ENCODE results near the gene FBXW7. TPM values are rescaled to one million over a fixed set of nuclear protein-coding genes. Genes with fewer than 3 reads are reported as not detected.

The FBXW7 gene
- total RNA-seq, 1 donor from 2014 or later, result 61.1 TPM

DNA sequence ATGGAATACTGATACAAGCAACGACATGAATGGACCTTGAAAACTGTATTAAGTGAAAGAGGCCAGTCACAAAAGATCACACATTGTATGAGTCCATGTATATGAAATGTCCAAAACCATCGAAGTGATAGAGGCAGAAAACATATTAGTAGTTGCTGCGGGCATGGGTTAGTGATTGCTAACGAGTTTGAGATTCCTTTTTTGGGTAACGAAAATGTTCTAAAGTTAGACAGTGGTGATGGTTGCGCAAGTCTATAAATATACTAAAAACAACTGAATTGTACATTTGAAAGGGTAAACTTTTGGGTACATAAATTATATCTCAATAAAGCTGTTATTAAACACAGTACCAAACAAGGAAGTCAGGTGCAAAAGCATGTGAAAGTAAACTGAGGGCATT, 234.5 kb downstream of the FBXW7 start:
- no peaks in the 10 kb centered on the region for H3K27me3 ChIP-seq
- no peak for TF ChIP-seq POLR2A (IDR thresholded peaks at IDR 0.05)
- TF ChIP-seq, protein P1, sequence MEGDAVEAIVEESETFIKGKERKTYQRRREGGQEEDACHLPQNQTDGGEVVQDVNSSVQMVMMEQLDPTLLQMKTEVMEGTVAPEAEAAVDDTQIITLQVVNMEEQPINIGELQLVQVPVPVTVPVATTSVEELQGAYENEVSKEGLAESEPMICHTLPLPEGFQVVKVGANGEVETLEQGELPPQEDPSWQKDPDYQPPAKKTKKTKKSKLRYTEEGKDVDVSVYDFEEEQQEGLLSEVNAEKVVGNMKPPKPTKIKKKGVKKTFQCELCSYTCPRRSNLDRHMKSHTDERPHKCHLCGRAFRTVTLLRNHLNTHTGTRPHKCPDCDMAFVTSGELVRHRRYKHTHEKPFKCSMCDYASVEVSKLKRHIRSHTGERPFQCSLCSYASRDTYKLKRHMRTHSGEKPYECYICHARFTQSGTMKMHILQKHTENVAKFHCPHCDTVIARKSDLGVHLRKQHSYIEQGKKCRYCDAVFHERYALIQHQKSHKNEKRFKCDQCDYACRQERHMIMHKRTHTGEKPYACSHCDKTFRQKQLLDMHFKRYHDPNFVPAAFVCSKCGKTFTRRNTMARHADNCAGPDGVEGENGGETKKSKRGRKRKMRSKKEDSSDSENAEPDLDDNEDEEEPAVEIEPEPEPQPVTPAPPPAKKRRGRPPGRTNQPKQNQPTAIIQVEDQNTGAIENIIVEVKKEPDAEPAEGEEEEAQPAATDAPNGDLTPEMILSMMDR (IDR thresholded peaks at IDR 0.05), result no peak
- no peak for TF ChIP-seq POLR2AphosphoS5 (IDR thresholded peaks at IDR 0.05; ENCODE audit: insufficient read depth in 1 of 2, low read depth in 1 of 2)
- intact Hi-C loops (cut with DNase I), result no loop called here
- H3K27ac ChIP-seq, result no peak overlapping the region
- H3K36me3 ChIP-seq, result no peaks in the 10 kb centered on the region
- DNase-seq (ENCODE audit: extremely low spot score in 2 of 2), result no peak
- H3K4me3 ChIP-seq, result no peak overlapping the region
- H3K4me1 ChIP-seq, result no peaks in the 10 kb centered on the region
- no peaks in the 10 kb centered on the region for H3K9me3 ChIP-seq

DNA sequence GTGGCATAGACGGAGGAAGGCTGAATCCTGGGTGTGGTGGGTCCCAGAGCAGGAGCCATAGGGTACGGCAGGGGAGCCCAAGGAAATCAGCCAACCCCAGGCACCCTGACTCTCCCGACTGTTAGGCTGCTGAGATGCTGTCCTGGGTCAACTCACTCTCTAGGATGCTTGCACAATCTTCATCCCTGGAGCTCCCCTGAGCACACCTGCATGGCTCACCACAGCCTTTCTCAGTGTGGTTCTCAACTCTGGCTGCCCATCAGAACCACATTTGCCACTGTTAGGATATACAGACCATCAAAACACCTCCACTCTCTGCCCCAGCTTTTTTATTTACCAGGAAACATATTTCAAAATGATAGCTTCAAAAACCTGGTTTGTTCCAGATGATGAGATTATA, 236.3 kb downstream of the FBXW7 start:
- Histone ChIP-seq H3K27me3 (no peaks in the 10 kb centered on the region), H3K27ac (no peak overlapping the region), H3K4me1 (no peaks in the 10 kb centered on the region), H3K4me3 (no peak overlapping the region), H3K36me3 (no peaks in the 10 kb centered on the region), H3K9me3 (no peaks in the 10 kb centered on the region)
- no peak for DNase-seq (ENCODE audit: extremely low spot score in 2 of 2)
- intact Hi-C loops (cut with DNase I), result no loop called here
- TF ChIP-seq, protein P1 (IDR thresholded peaks at IDR 0.05), result no peak
- TF ChIP-seq POLR2AphosphoS5 (IDR thresholded peaks at IDR 0.05; ENCODE audit: insufficient read depth in 1 of 2, low read depth in 1 of 2) (no peak), POLR2A (IDR thresholded peaks at IDR 0.05) (no peak)

DNA sequence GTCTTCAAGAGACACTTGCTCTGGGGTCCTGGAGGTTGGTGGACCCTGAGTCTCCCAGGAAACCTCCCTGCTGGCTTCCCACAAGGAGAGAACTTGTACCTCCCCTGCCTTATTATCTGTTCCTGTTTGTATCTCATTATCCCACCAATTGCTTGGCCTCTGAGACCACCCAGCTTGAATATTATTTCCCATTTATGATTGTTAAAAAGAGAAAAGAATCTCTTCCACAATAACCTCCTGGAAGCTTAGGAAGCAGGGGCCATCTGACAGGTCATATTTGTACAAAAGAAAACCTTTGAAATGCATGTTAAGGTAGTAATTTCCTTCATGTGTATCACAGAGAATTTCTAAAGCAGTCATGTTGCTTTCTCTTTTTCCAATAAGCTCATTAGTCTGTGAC, 239.5 kb downstream of the FBXW7 start:
- no peak overlapping the region for H3K4me3 ChIP-seq
- TF ChIP-seq, protein P1 (IDR thresholded peaks at IDR 0.05), result no peak
- TF ChIP-seq POLR2AphosphoS5 (IDR thresholded peaks at IDR 0.05; ENCODE audit: insufficient read depth in 1 of 2, low read depth in 1 of 2), result no peak
- TF ChIP-seq POLR2A (IDR thresholded peaks at IDR 0.05), result no peak
- H3K36me3 ChIP-seq, result no peaks in the 10 kb centered on the region
- intact Hi-C loops (cut with DNase I), result no loop called here
- H3K9me3 ChIP-seq, result no peaks in the 10 kb centered on the region
- H3K27me3 ChIP-seq, result no peaks in the 10 kb centered on the region
- no peak overlapping the region for H3K27ac ChIP-seq
- DNase-seq (ENCODE audit: extremely low spot score in 2 of 2), result no peak
- no peaks in the 10 kb centered on the region for H3K4me1 ChIP-seq

DNA sequence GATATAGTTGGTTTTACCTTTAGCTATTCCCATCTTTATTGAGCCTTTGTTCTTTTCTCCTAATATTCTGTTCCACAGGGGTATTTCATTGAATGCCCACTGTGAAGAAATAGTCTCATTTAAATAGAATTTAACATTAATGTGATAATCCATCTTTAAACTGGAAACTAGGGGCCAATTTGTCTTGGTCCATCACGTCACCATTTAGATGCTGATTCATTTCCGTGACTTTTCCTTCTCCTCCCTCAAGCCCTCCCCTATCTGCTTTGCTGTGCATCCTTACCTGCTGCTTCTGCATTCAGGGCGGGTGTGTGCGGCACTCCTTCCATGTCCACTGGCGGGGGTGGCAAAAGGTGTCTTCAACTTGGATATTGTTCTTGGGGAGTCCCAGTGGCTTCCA, 241.1 kb downstream of the FBXW7 start:
- H3K4me3 ChIP-seq, result no peak overlapping the region
- TF ChIP-seq POLR2A (IDR thresholded peaks at IDR 0.05) (no peak), POLR2AphosphoS5 (IDR thresholded peaks at IDR 0.05; ENCODE audit: insufficient read depth in 1 of 2, low read depth in 1 of 2) (no peak)
- TF ChIP-seq, protein P1 (IDR thresholded peaks at IDR 0.05), result no peak
- no peak for DNase-seq (ENCODE audit: extremely low spot score in 2 of 2)
- no peaks in the 10 kb centered on the region for H3K9me3 ChIP-seq
- no peaks in the 10 kb centered on the region for H3K36me3 ChIP-seq
- no peaks in the 10 kb centered on the region for H3K27me3 ChIP-seq
- intact Hi-C loops (cut with DNase I), result no loop called here
- H3K27ac ChIP-seq, result no peak overlapping the region
- no peaks in the 10 kb centered on the region for H3K4me1 ChIP-seq

DNA sequence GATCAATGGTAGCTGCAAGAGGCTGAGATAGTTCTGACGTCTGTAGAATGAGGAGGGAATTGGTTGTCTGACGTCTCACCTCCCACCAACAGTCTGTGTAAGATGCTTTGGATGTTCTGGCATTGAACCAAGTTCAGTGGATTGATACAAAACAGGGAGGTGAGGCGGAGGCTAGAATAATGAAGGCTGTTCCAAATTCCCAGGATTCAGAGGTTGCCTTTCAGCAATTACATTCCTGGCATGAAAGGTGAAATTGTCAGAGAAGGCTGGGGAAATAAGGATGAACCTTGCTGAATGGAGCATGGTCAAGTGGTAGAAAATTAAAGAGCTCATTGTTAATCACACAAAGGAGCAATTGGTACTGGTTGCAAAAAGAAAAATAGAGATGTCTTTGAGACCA, 241.6 kb downstream of the FBXW7 start:
- H3K4me3 ChIP-seq, result no peak overlapping the region
- H3K9me3 ChIP-seq, result no peaks in the 10 kb centered on the region
- H3K27me3 ChIP-seq, result no peaks in the 10 kb centered on the region
- H3K4me1 ChIP-seq, result no peaks in the 10 kb centered on the region
- no peak for DNase-seq (ENCODE audit: extremely low spot score in 2 of 2)
- TF ChIP-seq, protein P1 (IDR thresholded peaks at IDR 0.05), result no peak
- TF ChIP-seq POLR2A (IDR thresholded peaks at IDR 0.05) (no peak), POLR2AphosphoS5 (IDR thresholded peaks at IDR 0.05; ENCODE audit: insufficient read depth in 1 of 2, low read depth in 1 of 2) (no peak)
- intact Hi-C loops (cut with DNase I), result no loop called here
- no peak overlapping the region for H3K27ac ChIP-seq
- no peaks in the 10 kb centered on the region for H3K36me3 ChIP-seq
